HCT116 (cell line): ENCODE data around the gene POLR3C.
"Not testable (repeated sequence)": the region's sequence is repeated elsewhere in the genome, so short reads cannot be mapped to it uniquely, and the experiment has no call there.

Source experiments
- MAX ChIP-seq: IDR thresholded peaks from 2 replicates; pipeline ENCODE4 v1.6.1; 2012
- POLR2A ChIP-seq: IDR thresholded peaks from 2 replicates; pipeline ENCODE4 v1.7.0; 2011; ENCODE audit warnings: borderline replicate concordance; ENCODE audit not compliant: insufficient read depth, insufficient read length; ENCODE audit errors: extremely low read depth
- TCF7L2 ChIP-seq: IDR thresholded peaks from 2 replicates; pipeline ENCODE4 v1.7.0; 2011; ENCODE audit warnings: borderline replicate concordance, inconsistent platforms; ENCODE audit not compliant: insufficient read depth, insufficient read length; ENCODE audit errors: extremely low read depth
- ZBTB33 ChIP-seq: IDR thresholded peaks from 2 replicates; pipeline ENCODE4 v1.6.1; 2011; ENCODE audit warnings: mild to moderate bottlenecking, low read length, moderate library complexity; ENCODE audit not compliant: insufficient replicate concordance; ENCODE audit errors: extremely low read depth
- TF ChIP-seq, protein P1 (sequence below), 3 experiments: fragments of 200-600 bp in 1 of 3; sonication (generic) in 1 of 3; IDR thresholded peaks in 2 of 3; conservative IDR thresholded peaks in 1 of 3; 2 replicates each; pipeline ENCODE4 v1.5.1; 2012 to 2017; ENCODE audit warnings: low read depth in 2 of 3, low read length in 2 of 3, antibody characterized with exemption in 1 of 3, borderline replicate concordance in 1 of 3, control low read depth in 1 of 3, mild to moderate bottlenecking in 1 of 3, mixed read lengths in 1 of 3, mixed run types in 1 of 3, moderate library complexity in 1 of 3; ENCODE audit not compliant: insufficient read depth in 1 of 3

GRCh38 chr1:145830810-145831209, 6.8 kb downstream of the POLR3C start:
- not testable (repeated sequence) for TF ChIP-seq ZBTB33, POLR2A, TCF7L2, MAX
- TF ChIP-seq, protein P1, sequence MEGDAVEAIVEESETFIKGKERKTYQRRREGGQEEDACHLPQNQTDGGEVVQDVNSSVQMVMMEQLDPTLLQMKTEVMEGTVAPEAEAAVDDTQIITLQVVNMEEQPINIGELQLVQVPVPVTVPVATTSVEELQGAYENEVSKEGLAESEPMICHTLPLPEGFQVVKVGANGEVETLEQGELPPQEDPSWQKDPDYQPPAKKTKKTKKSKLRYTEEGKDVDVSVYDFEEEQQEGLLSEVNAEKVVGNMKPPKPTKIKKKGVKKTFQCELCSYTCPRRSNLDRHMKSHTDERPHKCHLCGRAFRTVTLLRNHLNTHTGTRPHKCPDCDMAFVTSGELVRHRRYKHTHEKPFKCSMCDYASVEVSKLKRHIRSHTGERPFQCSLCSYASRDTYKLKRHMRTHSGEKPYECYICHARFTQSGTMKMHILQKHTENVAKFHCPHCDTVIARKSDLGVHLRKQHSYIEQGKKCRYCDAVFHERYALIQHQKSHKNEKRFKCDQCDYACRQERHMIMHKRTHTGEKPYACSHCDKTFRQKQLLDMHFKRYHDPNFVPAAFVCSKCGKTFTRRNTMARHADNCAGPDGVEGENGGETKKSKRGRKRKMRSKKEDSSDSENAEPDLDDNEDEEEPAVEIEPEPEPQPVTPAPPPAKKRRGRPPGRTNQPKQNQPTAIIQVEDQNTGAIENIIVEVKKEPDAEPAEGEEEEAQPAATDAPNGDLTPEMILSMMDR (IDR thresholded peaks at IDR 0.05 in 2 of 3, conservative IDR thresholded peaks at IDR 0.05 in 1 of 3; ENCODE audit: borderline replicate concordance in 1 of 3, insufficient read depth in 1 of 3, low read depth in 2 of 3, low read length in 2 of 3) = not testable (repeated sequence)
